OCI-LY7 (cell line): ENCODE measurements around the gene GIT2.

ENCODE experiments used
- CTCF ChIP-seq: fragments of 200-600 bp; sonication (generic); conservative IDR thresholded peaks from 2 replicates; pipeline ENCODE4 v1.5.1; 2014; ENCODE audit warnings: mild to moderate bottlenecking, antibody characterized with exemption, low read length, moderate library complexity, mixed read lengths
- EZH2phosphoT487 ChIP-seq: fragments of 200-600 bp; sonication (generic); IDR thresholded peaks from 2 replicates; pipeline ENCODE4 v1.6.1; 2018; ENCODE audit warnings: low read depth, borderline replicate concordance, mild to moderate bottlenecking, mixed run types, antibody characterized with exemption, low read length, moderate library complexity, mixed read lengths

GRCh38 chr12:109961201-109961600 lies 35.0 kb downstream of the GIT2 start:
- TF ChIP-seq CTCF: no peak
- no peak for TF ChIP-seq EZH2phosphoT487
